Measurements from ENCODE around the gene DCTN5. TPM values are rescaled to one million over a fixed set of nuclear protein-coding genes. Genes with fewer than 3 reads are reported as not detected.
A peak's percentile ranks its signal among the peaks of the same experiment; 100 is the strongest.

DCTN5 gene
- total and polyA plus RNA-seq, 2 of the 13 experiments (the other 11 are each of a cell fraction or from before 2014, with no cell fraction given), result 105 to 207 TPM

DNA sequence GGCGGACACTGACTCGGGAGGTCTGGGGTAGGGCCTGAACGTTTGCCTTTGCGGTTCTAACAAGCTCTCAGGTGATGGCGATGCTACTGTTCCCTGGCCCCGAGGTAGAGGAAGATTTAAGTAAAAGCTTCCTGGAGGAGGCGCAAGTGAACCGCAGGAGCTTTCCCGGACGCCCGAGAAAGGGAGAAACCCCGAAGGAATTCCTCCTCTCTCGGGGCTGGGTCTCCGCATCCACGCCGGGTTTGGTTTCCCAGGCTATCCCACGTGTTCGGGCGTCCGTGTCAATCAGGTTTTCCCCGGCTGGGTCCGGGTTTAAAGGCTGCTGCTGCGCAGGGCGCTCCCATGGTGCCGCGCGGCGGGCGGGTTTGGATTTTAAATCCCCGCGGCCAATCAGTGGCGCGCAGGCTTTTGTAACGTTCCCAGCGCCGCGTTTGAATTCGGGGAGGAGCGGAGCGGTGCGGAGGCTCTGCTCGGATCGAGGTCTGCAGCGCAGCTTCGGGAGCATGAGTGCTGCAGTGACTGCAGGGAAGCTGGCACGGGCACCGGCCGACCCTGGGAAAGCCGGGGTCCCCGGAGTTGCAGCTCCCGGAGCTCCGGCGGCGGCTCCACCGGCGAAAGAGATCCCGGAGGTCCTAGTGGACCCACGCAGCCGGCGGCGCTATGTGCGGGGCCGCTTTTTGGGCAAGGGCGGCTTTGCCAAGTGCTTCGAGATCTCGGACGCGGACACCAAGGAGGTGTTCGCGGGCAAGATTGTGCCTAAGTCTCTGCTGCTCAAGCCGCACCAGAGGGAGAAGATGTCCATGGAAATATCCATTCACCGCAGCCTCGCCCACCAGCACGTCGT, 37.4 kb downstream of the DCTN5 start, which contains the start of gene PLK1 (continued):
- TF ChIP-seq HMGXB3 (CRISPR knock-in tag; IDR thresholded peaks at IDR 0.05; ENCODE audit: borderline replicate concordance), result peak; percentile 92
- TF ChIP-seq MTF1 (CRISPR knock-in tag; IDR thresholded peaks at IDR 0.05), result no peak
- peak; percentile 100; the same call in 1 of the 2 replicates for TF ChIP-seq ZNF816 (CRISPR knock-in tag; IDR thresholded peaks at IDR 0.05; ENCODE audit: borderline replicate concordance)
- no peak for TF ChIP-seq SNRNP70 (IDR thresholded peaks at IDR 0.05; ENCODE audit: low read depth, low read length)
- no peak for TF ChIP-seq EEA1 (CRISPR knock-in tag; IDR thresholded peaks at IDR 0.05; ENCODE audit: borderline replicate concordance)
- TF ChIP-seq FLYWCH1 (CRISPR knock-in tag; IDR thresholded peaks at IDR 0.05), result peak; percentile 100
- peak; percentile 100 for TF ChIP-seq SMYD3 (CRISPR knock-in tag; IDR thresholded peaks at IDR 0.05)
- peak; percentile 19; the same call in 1 of the 2 replicates for TF ChIP-seq RARG (CRISPR knock-in tag; IDR thresholded peaks at IDR 0.05; ENCODE audit: low read depth)
- peak; percentile 69 for TF ChIP-seq ZNF761 (CRISPR knock-in tag; conservative IDR thresholded peaks at IDR 0.05)
- no peak; the same call in 1 of the 2 replicates for TF ChIP-seq ZNF362 (CRISPR knock-in tag; IDR thresholded peaks at IDR 0.05; ENCODE audit: borderline replicate concordance)
- peak; percentile 42; the same call in 1 of the 2 replicates for TF ChIP-seq ZNF746 (CRISPR knock-in tag; IDR thresholded peaks at IDR 0.05)
- peak; percentile 81 for TF ChIP-seq ZNF883 (CRISPR knock-in tag; IDR thresholded peaks at IDR 0.05; ENCODE audit: not compliant biosample characterization)
- TF ChIP-seq SP5 (CRISPR knock-in tag; IDR thresholded peaks at IDR 0.05; ENCODE audit: borderline replicate concordance, low read depth), result peak; percentile 12; the same call in 1 of the 2 replicates
- no peak for TF ChIP-seq ZNF652 (CRISPR knock-in tag; IDR thresholded peaks at IDR 0.05; ENCODE audit: borderline replicate concordance, low read depth)
- no peak for TF ChIP-seq ELK4 (CRISPR knock-in tag; IDR thresholded peaks at IDR 0.05; ENCODE audit: borderline replicate concordance)
- TF ChIP-seq ZNF747 (CRISPR knock-in tag; IDR thresholded peaks at IDR 0.05; ENCODE audit: borderline replicate concordance), result peak; percentile 65; the same call in 1 of the 2 replicates
- TF ChIP-seq GTF3A (CRISPR knock-in tag; conservative IDR thresholded peaks at IDR 0.05), result 0 out of 2 replicates have a peak, but pooled peaks have one; percentile 56
- TF ChIP-seq SIX4 (CRISPR knock-in tag; IDR thresholded peaks at IDR 0.05), result peak; percentile 58; the same call in 1 of the 2 replicates
- TF ChIP-seq CHD4 (IDR thresholded peaks at IDR 0.05; ENCODE audit: borderline replicate concordance, low read length), result no peak; the same call in 1 of the 2 replicates
- no peak for TF ChIP-seq MAZ (IDR thresholded peaks at IDR 0.05; ENCODE audit: borderline replicate concordance, low read depth, low read length)
- peak; percentile 62 for TF ChIP-seq MAZ (CRISPR knock-in tag; IDR thresholded peaks at IDR 0.05; ENCODE audit: low read depth)
- peak; percentile 100 for TF ChIP-seq ZFP36L1 (CRISPR knock-in tag; IDR thresholded peaks at IDR 0.05)
- peak; percentile 55; the same call in 1 of the 2 replicates for TF ChIP-seq ZNF33B (CRISPR knock-in tag; IDR thresholded peaks at IDR 0.05)
